ENCODE results near the gene DCLK1.

DCLK1 gene

DNA sequence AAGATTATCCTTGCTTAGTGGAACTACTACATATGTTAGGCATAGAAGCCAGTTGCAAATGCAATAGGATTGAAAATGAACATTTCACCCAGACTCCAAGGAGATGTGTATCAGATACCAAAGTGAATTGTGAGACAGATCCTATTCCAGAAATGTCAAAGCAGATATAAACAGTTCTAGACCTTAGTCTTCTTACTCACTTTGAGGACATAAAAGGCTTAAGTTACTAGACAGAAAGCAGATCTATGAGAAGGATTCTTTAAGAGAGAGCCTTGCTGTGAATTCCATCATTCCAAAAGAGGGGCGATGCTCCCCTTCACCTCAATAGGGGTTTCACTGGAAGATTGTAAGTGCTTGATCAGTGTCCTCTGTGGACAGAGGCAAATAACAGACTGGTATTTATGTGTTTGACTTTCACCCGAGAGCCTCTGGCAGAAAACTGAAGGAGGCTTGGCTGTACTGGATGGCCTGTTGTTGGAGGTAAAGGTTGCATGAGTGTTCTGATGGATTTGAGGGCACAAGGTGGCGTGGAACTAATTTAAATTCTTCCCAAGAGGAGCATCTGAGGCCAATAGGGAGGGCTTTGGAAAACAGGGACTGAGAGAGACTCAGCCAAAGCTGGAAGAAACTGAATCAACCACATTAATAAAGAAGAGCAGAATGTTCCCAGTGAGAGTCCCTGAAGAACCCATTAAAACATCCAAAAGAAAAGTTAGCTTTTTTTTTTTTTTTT lies 194.8 kb downstream of the DCLK1 start:
- no peak for DNase-seq

- no peak for DNase-seq
Measured at GRCh38 chr13:35930665-35931631, 200.2 kb downstream of the DCLK1 start.

DNA sequence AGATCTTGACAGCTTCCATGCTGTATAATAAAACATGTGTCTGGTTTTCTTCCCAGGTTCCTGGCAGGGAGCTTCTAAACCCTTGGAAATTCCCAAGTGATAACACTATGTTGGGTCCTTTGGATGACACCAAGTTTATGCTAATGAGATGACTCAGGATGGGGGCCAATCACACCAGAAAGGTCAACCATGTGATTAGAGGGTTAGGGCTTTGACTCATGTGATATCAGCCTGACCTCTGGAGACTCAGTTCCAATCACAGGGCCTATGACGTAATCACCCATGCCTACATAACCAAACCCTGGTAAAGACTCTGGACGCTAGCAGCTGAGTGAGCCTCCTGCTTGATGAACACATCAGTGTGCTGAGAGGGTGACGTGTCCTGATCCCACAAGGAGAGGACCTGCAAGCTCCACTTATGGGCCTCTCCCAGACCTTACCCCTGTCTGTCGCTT lies 203.6 kb downstream of the DCLK1 start:
- DNase-seq: no peak

DNA sequence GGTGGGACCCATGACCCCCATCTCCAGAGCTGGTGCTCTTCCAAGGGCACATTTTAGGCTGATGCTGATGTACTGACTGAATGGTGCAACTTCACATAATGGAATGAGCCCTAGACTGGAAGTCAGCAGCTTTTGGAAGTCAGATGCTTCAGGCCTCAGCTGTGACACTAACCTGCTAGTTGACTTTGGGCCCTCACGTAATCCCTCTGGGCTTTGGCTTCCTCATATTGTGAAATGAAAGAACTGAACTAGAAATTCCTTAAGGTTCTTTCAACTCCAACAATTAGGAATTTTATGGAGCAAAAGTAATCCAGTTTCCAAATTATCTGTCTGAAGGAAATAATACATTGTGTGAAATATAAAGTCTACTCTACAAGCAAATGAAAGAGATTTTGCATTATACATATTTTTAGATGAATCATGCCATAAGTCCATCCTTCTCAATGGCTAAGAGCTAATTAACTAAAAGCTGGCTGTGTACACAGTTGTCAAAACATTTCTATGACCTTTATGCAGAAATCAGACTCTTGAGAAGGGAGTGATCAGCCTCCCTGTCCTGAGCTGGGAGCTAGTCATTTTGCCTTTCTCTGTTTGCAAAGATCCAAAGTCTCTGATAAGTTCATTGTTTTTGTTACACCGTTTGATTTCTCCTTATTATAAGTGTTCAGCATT lies 204.2 kb downstream of the DCLK1 start:
- DNase-seq: no peak

DNA sequence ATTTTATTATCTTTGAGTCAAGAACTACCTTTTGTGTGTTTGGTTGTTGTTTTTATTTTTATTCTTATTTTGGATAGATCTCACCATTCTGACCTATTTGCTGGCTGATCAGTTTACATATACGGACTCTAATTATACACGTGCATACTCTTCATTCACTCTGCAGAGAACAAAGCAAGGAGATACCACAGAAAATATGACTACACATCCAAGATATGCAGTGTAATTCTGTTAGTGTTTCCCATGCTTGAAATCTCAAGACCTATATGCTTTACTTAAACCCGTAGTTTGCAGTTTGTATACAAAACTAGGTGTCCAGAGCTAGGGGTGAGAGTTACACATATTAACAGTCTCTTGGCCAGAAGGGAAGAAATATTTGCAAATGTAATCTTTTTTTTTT lies 205.5 kb downstream of the DCLK1 start:
- no peak for DNase-seq

DNA sequence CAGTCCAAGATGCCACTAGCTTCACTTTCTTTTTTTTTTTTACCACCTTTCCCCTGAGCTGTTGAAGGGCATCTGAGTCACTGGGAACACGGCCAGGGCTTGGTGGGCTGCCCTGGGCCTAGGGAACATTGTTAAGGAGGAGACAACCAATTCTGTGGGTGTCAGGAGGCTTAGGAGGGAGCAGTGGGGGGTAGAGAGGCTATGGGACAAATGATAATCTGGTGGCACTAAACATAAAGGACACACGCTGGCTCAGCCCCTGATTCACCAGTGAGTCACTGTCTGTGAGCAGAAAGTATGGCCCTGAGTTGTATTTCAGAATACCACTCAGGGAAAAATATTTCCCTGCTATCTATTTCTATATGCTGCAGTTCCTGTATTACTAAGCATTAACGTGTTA lies 207.8 kb downstream of the DCLK1 start:
- no peak for DNase-seq

DNA sequence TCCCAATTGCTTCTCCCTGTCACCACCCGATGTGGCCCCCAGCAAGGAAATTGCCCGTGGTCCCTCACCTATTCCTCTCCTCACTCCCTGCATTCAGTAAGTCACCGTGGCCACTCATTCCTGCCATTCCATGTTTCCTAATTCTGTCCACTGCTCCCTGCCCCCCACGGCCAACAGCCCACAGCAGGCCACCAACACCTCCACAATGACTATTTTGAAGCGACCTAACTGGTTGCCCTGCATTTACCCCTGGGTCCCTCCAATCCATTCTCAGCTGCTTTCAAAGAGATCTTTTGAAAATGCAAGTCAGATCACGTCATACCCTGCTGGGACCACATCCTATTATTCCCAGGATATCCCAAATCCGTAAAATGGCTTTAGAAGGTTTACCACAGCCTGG lies 210.4 kb downstream of the DCLK1 start:
- DNase-seq: no peak

DNA sequence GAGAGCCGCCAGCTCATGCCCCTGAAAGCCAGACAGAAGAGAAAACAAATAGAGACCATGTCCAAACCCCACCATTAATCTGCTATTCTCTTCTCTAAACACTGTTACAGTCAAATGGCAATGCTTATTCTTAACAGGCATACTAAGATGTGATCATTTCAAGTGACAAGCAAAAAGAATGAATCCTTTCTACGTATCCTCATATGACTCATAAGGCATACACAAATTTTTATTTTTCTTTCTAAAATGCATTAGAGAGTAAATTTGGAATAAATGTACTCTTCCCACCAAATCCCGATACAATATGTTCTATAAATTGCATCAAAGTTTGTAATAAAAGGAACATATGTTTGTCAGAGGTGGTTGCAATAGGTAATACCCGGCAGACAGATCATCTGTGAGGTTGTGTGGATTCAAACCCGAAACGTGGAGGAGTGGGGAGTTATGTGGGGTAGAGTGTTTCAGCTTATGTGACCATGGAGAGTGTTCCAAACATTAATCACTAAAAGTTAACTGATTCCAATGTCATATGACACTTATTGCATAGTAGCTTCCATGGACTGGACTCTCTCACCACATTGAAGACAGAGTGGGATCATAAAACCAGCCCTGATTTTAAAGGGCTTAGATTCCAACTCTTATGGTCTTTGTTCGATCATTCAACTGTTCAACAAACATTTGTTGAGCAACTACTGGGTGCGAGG lies 213.1 kb downstream of the DCLK1 start:
- no peak for DNase-seq

DNA sequence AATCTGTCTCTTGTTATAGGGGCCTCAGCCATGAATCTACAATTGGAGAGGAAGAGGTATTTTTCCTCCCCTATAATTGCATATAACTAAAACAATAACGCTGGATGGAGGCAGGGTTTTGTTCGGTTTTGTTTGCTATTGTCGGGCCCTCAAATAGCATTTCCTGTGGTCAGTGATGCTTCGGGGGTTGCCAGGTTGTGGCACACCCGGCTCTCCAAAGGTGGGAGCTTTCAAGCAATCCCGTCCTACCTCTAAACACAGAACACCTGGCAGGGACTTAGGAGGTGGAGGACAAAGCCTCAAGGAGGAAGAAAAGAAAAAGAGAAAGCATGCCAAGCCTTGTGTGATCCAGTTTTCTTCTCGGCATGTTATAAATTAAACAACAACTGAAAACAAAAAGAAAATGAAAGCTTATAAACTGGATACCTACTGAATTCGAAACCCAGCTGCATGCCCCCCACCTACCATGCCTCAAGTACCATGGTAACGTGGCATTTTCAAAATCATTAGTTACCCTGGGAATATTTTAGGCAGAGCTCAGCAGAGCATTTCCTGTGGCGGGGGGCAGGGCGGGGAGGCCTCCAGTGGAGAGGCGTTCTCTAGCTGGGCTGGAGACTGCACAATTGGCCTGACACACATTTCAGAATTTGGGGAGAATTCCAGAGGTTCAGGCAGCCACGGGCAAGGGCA lies 213.8 kb downstream of the DCLK1 start:
- no peak for DNase-seq

DNA sequence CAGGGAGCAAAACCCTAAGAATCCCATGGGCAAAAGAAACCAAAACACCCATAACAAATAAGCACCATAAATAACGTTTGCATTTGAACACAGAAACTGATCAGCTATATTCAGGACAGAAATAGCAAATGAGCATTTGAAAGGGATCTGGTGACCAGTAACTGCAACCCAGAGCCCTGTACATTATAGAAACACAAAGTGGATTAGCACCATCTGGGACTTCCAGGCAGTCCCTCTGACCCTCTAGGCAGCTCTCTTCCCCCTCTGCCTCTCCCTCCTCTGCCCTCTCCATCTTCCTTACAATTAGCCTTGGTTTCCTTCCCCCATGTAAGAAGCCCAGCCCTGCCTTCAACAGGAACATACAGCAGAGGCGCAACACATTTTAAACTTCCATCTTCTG lies 215.0 kb downstream of the DCLK1 start:
- no peak for DNase-seq

DNA sequence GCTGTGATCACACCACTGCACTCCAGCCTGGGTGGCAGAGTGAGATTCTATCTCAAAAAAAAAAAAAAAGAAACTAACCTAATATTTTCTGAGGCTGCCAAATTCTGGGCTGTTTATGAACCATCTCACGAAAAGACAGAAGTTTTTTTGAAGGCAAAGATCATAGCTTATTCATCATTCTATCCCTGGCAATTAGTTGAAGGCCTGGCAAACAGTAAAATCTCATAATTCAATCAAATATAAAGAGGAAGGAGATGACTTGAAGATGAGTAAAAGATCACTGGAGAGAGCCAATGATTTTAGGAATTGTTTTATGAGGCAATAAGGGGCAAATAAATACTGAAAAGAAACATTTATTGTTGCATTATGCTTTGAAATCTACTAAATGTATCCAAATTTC lies 216.5 kb downstream of the DCLK1 start:
- DNase-seq: no peak

DNA sequence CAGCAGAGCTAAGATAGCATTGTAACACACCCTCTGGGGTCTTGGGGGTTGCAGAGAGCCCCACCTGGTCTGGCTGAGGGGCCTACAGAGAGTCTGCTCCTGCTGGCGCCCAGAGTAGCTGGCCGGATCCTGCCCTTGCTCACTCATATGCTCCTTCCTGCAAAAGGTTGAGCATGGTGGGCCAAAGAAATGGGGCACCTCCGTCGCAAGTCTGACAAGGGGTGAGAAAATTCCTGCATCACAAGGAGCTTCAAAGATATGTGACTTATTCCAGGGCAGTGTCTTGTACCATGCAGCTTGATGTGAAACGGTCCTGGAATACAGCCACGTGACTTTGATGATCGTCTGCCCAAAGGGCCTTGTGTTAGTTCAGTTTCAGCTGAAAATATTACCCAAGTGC lies 218.3 kb downstream of the DCLK1 start:
- DNase-seq: no peak

- no peak for DNase-seq
Measured at GRCh38 chr13:35909837-35910540, 221.2 kb downstream of the DCLK1 start.

DNA sequence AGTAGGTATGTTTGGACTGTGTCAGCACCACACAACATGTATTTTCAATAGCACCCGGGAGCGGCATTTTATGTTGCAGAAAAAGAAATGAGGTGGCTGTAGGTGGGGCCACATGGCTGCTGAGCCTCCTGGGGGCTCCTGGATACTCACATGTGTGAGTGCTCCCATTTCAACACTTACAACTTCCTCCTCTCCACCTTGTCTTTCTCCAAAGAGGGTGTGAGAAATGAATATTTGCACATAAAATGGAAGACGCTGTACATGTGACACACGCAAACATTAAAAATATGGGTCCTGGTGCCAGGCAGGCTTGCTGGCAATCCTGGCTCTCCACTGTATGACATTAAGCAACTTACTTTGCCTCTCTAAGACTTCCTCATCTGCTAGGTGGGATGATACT lies 222.1 kb downstream of the DCLK1 start:
- no peak for DNase-seq

GRCh38 chr13:35908226-35908625 lies 223.0 kb downstream of the DCLK1 start:
- DNase-seq: no peak

GRCh38 chr13:35906636-35907035 lies 224.5 kb downstream of the DCLK1 start:
- no peak for DNase-seq

GRCh38 chr13:35903075-35903474 lies 228.1 kb downstream of the DCLK1 start:
- DNase-seq: no peak

DNA sequence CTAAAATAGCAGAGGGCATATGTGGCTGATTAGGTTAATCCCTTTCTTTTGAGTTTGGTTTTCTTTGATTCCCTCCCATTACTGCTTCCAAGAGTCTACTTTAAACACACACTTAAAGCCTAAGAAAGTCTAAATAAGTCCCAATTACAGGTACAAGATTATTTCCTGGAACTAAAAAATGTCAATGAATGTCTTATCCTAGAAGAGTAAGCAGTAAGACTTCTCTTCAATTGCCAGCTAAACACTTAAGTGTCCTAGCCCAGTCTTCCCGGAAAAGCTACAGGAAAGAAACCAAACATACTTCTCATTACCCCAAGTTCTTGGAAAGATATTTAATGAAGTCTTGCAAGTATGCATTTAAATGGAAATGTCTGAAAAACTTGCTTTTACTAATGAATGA lies 233.1 kb downstream of the DCLK1 start:
- no peak for DNase-seq

- no peak for DNase-seq
Measured at GRCh38 chr13:35894636-35895035, 236.5 kb downstream of the DCLK1 start.

- DNase-seq: no peak
Measured at GRCh38 chr13:35892837-35893814, 238.1 kb downstream of the DCLK1 start.

All from T-helper 1 cell (primary cell).